NCI-H1417 (cell line): Measurements from ENCODE around the gene RIC8B.
"Not testable (repeated sequence)": the region's sequence is repeated elsewhere in the genome, so short reads cannot be mapped to it uniquely, and the experiment has no call there.

Experiments
- DNase-seq, 3 experiments: peaks; one replicate each; lab custom pipeline; 2025; lab: John Stamatoyannopoulos, UW

The RIC8B gene, protein sequence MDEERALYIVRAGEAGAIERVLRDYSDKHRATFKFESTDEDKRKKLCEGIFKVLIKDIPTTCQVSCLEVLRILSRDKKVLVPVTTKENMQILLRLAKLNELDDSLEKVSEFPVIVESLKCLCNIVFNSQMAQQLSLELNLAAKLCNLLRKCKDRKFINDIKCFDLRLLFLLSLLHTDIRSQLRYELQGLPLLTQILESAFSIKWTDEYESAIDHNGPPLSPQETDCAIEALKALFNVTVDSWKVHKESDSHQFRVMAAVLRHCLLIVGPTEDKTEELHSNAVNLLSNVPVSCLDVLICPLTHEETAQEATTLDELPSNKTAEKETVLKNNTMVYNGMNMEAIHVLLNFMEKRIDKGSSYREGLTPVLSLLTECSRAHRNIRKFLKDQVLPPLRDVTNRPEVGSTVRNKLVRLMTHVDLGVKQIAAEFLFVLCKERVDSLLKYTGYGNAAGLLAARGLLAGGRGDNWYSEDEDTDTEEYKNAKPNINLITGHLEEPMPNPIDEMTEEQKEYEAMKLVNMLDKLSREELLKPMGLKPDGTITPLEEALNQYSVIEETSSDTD

DNA sequence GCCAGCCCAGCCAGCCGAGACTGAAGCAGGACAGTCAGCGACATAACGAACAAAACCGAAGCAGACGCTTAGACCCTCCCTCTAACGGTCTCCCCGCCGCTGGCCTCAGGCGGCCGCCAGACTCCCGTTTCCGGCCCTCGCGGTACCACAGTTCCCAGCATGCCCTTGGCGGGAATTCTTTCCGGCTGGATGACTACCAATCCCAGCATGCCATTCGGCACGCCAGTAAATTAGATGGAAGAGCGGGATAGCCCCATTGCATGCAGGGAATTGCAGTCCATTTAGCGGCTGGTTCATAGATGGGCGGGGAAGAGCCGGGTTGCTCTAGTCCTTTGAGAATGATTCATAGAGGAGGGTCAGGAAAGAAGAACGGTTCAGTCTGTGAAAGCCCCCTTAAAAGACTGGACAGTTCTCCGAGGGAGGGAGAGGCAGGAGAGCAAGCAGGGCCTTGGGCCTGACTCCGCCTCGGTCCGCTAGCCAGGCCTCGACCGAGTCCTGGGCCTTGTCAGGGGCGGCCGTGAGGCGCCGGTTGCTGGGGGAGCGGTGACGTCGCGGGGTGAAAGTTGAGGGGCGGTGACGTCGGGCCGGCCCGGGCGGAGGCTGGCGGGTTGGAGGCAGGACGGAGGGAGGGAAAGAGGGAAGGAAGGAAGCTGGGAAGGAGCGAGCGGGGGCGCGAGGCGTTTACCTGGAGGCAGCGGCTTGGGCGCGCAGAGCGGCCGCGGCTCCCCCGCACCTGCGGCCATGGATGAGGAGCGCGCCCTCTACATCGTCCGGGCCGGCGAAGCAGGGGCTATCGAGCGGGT lies at the start of gene RIC8B:
Gene RIC8B, plus strand, starts transcription at position 678 of the 803 bp plus-strand sequence. Its CDS starts 64 bp downstream, at position 742.
- DNase-seq, result peak; percentile 99 to 100 (median 100)

DNA sequence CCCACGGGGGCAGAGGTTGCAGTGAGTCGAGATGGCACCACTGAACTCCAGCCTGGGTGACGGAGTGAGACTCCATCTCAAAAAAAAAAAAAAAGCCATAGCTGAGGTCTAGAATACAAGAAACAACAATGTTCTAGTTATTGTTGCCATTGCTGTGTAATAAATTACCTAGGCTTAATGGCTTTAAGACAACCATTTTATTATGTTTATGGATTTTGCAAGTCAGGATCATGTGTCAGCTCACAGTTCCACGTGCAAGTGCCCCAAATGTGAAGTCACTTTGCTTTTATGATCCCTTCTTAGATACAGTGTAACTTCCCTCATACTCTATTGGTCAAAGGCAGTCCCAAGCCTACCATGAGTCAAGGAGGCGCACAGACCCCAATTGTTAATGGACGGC lies 49.5 kb upstream of the RIC8B start:
- DNase-seq, result no peak

DNA sequence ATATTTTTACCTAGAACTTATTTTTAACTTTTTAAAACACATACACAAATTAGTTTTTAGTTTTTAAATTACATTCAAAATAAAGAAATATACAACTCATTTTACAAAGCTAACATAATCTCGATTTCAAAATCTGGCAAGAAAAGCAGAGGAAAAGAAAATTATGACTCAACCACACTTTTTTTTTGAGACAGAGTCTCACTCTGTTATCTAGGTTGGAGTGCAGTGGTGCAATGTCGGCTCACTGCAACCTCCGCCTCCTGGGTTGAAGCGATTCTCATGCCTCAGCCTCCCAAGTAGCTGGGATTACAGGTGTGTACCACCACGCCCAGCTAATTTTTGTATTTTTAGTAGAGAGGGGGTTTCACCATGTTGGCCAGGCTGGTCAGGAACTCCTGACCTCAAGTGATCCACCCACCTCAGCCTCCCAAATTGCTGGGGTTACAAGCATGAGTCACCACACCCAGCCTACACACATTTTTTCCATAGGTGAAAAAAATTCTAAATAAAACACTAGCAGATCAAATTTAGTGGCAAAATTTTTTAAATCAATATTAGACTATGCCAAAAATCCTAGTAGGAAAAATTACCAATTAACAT lies 47.8 kb upstream of the RIC8B start:
- DNase-seq, result not testable (repeated sequence)

DNA sequence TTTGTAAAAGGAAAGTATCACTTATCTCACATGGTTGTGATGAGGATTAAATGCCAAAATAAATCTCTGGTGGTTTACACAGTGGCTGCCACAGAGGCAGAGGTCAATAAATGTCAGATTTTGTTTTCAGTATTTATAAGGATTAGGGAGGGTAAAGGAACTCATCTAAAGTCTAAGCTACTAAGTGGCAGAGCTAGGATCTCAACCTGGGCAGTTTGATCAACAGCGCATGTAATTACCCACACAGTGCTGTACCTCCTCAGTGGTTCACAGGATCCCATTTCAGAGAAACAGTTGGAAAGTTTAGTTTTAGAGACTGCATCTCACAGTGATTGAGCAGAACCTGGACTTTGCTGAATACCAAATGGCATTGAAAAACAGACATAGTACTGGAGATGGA lies 44.9 kb upstream of the RIC8B start:
- no peak for DNase-seq

DNA sequence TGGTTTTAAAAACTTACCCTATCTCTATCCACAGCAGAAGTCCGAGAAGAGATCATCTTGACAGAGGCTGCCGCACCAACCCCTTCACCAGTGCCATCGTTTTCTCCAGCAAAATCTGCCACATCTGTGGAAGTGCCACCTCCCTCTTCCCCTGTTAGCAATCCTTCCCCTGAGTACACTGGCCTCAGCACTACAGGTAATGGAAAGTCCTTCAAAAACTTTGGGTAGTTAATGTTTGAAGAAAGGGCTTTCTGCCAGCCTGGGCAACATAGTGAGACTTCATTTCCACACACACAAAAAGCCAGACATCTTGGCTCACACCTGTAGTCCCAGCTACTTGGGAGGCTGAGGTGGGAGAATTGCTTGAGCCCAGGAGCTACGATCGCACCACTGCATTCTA lies 41.6 kb upstream of the RIC8B start:
- DNase-seq, result no peak

DNA sequence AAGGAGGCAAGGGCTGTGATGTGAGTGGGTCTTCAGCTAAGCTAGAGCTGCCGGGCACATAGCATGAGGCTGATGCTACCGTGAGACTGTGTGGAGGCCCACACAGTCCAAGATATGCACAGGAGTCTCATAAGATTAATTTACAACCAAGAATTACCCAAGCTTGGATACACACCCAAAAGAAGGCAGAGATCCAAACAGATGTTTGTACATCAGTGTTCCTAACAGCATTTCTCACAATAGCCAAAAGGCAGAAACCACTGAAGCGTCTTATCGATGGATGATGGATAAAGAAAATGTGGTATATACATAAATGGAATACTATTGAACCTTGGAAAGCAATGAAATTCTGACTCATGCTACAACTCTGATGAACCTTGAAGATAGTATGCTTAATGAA lies 40.8 kb upstream of the RIC8B start:
- no peak for DNase-seq

DNA sequence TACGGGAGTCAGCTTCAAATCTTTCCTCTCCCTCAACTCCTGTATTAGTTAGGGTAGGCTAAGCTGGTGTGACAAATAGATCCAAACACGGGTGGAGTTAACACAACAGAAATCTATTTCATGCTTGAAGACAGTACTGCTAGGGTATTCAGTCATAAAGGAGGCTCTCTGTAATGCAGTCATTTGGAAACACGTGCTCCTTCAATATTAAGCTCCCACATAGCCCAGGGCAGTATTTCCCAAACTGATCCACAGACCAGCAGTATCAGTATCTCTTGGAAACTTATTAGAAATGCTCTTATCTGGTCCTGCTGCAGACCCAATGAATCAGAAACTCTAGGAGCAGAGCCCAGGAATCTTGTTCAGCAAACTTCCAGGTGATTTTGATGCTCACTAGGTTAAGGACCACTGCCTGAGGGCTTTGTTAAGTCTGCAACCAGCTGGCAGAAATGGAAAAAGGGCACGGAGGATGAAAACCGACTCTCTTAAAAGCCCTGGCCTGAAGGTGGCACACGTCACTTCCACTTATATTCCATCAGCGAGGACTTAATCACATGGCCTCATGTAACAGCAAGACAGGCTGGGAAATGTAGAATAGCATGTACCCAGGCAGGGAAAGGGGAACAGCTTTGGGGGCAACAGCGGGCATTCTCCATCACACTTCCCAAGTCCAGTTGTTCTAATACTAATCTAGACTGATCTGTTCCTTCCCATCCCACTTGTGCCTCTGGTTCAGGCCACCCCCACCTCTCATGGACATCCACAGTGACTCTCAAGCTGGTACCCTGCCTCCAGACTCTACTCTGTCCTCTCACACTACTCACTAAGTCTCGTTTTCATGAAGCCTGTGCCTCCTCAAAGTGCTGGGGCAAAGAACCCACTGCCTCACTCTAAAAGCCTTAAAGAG lies 38.2 kb upstream of the RIC8B start:
- DNase-seq, result peak; percentile 31 to 52 (median 38)

DNA sequence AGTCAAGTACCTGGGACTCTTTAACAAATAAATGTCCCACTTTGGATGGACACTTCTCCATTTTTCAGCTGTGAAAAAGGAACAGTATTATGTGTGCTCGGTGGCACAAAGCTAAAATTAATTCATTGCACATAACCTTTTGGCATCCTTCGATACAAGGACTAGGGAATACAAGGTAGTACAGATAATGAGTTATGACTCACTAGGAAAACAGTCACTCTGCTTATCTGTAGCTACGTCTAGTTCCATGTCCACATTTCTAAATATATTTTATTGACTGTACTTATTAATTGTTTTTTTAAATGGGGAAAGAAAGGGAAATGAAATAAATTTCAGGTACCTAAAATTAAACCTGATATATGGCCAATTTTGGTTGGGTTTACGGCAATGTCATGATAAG lies 35.2 kb upstream of the RIC8B start:
- DNase-seq, result no peak

DNA sequence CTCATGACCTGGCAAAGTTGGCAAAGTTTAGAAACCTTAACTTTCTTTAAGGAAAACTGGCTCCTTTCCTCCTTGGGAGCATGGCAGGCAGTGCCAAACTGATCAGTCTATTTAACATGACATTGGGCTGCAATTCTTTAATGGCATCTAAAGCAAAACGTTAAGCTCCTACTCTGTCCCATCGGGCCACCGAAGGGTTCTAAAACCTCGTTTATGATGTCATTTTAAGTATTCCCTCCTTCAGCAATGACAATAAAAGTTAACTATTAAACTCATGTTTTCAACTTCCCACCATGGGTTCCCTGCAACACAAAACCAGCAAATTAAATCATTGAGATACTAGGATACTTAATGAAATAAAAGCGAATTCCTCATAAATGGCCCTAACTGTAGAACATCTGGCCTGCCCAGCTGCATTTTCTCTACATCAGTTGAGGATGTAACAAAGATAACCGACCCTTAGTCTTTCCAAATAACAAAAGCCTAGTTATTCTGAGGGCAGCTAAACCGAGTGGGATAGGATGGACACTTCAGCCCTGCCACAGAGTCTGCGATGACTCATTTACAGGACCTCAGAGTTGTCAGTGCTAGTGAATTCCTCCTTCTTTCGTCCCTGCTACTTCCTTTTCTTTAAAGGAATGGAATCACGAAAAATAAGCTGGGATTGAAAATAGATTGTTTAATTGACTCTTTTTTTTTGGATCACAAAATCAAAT lies 34.5 kb upstream of the RIC8B start:
- no peak for DNase-seq

DNA sequence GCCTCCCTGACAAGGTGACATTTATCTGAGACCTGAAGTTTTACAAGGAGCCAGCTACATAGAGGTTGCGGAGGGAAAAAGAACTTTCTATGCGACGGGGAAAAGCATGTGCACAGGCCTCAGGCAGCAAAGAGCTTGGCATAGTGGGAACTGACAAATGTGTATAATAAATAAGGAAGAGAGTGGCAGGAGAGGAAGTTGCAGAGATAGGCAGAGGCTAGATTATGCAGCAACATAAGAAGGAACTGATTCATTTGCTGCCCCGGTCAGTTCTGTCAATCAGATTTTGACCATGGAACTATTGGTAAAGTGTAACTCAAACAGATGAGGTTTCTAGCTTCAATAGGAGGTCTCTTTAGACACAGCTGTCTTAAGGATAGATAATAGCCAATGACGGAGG lies 33.7 kb upstream of the RIC8B start:
- DNase-seq, result no peak

DNA sequence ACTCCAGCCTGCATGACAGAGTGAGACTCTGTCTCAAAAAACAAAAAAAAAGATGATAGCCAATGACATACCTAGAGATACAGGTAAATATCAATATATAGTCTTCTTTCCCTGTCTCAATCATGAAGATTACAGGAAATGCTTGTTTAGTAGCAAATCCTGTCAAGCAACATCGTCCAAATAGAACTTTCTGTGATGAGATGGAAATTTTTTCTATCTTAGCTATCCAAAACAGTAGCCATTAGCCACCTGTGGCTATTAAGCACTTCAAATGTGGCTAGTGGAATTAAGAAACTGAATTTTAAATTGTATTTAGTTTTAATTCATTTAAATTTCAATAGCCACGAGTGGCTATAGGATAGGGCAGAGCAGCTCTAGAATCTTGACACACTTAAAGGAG lies 33.2 kb upstream of the RIC8B start:
- no peak for DNase-seq

DNA sequence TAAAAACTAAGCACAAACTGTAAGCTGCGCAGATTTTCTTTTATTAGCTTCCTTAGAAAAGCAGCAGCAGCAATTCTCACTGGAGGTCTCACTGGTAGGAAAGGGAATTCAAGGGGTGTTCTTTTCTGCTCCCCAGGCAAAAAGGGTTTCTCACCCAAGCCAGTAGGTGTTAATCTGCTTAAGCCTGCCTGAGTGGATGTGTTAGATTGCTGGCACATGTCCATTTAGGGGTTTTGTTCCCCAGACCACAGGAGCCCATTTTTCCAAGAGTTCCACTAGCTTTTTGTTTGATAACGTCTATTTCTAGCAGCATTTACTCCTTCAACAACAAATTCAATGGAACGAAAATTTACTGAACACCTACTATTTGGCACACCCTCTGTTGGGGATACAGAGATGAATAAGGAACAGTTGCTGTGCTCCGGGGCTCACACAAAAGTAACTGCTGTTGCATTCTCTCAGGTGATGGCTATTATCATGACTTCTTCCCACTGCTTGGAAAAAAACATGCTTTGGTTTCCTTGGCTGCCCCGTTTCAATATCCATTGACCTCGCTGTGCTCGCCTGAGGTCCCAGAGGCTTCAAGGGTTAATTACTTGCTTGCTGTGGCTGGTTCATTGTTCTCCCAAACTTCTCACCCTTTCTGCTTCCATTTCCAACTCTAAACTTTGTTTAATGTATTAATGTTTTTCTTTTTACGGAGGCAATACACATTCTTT lies 31.1 kb upstream of the RIC8B start:
- DNase-seq, result no peak

DNA sequence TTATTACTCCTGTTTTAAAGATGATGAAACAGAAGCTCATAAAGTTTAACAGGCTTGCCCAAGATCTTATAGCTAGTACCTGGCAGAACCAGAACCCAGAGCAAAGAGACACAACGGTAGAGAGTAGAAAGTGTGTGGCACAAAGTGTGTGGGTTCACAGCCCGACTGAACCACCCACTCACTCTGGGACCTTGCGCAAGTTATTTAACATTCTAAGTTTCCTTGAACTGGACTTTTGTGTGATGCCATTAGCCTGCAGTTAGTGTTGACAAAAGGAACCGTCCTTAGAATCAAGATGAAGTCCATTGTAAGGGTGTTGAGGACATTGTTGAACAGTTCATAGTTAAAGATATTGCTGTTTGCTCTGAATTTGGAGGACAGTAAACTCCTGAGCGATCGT lies 29.9 kb upstream of the RIC8B start:
- no peak for DNase-seq

DNA sequence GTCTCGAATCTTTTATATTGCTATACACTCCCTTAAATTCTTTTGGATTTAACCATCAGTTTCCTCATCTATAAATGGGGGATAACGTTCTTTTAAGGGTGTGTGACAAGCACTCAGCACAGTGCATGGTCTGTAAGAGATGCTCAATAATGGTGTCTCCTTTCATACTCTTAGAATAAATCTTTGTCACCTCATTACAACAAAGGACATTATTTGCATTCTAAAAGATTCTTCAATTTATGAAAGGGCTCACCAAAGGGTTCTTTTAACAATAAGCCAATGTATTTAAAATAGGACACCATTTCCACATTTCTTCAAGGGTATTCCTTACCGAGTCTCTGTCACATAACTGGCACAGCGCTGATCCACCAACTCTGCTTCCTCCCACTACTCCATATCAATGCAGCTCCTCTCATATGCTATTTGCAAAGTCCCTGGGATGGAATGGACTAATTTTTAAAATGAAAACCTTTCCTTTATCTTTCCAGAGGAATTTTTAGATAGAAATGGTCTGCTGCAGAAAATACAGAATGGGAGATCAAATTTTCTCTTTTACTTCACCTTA lies 29.2 kb upstream of the RIC8B start:
- no peak for DNase-seq

DNA sequence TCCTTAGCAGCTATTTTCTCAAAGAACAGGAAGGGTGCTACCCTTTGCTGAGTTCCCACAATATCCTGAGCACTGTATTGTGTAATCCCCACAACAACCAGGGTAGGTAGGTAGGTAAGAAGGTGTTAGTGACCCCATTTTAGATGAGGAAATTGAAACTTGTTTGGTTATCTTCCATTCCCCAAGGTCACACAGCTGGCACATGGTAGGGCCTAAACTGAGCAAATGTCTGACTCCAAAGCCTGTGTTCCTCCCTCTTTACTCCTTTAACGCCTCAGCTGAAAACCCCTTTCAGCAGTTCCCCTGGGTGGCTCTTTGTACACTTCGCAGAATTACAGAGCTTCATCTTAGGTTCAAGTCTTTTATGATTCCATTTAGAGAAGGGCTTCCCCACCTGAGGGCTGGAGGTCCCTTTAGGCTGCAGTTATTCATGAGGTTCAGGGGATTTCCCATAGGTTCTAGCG lies 26.5 kb upstream of the RIC8B start:
- DNase-seq, result no peak

DNA sequence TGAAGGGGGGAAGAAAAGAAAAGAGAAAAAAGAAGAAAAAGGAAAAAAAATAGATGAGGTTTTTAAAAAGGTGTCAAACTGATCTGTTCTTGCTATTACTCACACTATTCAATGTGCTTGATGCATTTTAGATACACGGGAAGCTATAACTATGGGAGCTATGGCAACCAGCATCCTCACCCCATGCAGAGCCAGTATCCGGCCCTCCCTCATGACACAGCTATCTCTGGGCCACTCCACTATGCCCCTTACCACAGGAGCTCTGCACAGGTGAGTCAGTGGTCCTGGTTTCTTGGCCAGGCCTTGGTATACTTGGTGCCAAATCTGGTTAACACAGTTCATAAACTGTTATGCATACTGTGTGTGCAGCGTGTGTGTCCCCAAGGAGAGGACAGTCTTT lies 24.0 kb upstream of the RIC8B start:
- DNase-seq, result no peak

DNA sequence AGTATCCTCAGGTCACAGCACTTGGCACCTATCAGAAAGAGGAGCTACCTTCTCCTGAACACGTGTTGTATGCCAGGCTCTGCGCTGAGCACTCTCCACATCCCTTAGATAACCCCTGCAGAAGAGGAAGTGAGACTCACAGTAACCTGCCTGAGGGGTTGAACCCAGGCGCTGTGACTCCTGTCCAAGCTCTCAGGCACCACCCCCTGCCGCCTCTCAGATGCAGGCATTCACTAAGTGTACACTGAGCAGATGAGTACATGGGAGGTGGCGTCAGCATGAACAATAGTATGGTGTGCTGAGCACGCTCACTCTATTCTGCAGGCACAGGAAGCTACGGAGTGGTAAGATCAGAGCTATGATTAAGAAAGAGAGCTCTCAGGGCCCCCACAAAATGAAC lies 21.0 kb upstream of the RIC8B start:
- peak in 2 of 3 experiments; percentile 24 to 44 for DNase-seq

DNA sequence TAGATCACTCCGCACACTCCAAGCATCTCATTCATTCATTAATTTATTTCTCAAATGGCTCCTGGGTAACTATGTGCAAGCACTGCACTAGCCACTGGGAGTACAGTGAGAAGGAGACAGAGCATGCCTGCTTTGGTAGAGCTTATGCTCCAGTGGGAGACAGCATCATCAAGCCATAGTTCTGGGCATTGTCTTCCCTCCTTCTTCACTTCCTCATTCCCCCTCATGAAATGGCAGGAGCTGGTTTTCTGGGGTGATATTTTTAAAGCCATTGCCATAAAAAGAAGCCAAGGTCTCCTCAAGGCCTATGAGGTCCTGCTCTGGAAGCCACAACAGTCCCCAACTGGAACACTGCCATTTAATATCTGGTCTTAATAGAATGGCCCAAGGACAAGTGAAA lies 20.2 kb upstream of the RIC8B start:
- DNase-seq, result no peak

DNA sequence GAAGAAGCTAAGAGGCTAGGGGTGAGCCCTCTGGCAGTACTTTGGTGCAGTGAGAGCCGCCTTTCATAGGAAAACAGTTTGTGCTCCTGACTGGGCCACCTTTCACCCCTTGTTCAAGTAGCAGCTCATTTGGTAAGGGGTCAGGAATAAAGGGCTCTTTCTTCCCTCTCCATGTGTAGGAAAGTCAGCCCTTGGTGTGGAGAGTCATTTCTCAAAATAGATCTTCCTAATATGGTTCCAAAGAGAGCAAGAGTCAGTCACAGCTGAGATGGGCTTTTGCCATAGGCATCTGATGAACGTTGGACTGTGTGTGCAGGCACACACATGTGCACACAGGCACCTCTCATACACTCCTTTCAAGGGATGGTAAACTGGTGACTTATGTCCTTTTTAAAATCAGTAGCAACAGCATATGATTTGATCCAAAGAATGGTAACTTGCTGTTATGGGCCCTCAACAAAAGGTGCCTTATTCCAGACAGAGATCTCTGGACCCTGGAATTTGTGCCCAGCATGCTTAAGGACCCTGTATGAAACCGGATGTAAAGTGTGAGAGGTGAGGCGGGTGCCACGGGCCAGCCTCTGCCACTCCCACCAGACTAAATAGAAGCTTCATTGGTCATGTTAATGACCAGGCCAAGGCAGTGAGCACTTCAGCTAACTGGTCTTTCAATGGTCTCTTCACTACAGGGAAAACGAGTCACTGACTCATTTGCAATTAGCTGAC lies 16.7 kb upstream of the RIC8B start:
- no peak for DNase-seq
